Neuronal stem cell (in vitro differentiated cells): Measurements from ENCODE around the gene TMEM19.

Source experiments
- DNase-seq: peaks from one replicate; pipeline ENCODE4 v3.0.0-alpha.2; 2013; ENCODE audit warnings: low spot score
- H2AFZ ChIP-seq: one replicate; pipeline ENCODE4 v1.6.1; 2013; ENCODE audit warnings: mild to moderate bottlenecking, low read length, inconsistent platforms
- H2AK5ac ChIP-seq: 2 replicates; pipeline ENCODE4 v1.6.1; 2013; ENCODE audit warnings: low read depth, mild to moderate bottlenecking, inconsistent platforms, low read length, moderate library complexity, mixed read lengths
- H2BK120ac ChIP-seq: 2 replicates; pipeline ENCODE4 v1.6.1; 2013; ENCODE audit warnings: low read depth, mild to moderate bottlenecking, inconsistent platforms, low read length, moderate library complexity, mixed read lengths
- H2BK12ac ChIP-seq: one replicate; pipeline ENCODE4 v1.6.1; 2013; ENCODE audit warnings: low read length, inconsistent platforms
- H2BK15ac ChIP-seq: 2 replicates; pipeline ENCODE4 v1.6.1; 2013; ENCODE audit warnings: mild to moderate bottlenecking, low read length, inconsistent platforms, mixed read lengths
- H2BK5ac ChIP-seq: one replicate; pipeline ENCODE4 v1.6.1; 2013; ENCODE audit warnings: inconsistent platforms, mild to moderate bottlenecking, low read length, moderate library complexity
- H3K14ac ChIP-seq: one replicate; pipeline ENCODE4 v1.6.1; 2013; ENCODE audit warnings: low read length, inconsistent platforms
- H3K18ac ChIP-seq: 2 replicates; pipeline ENCODE4 v1.6.1; 2013; ENCODE audit warnings: low read length, inconsistent platforms
- H3K23ac ChIP-seq: 2 replicates; pipeline ENCODE4 v1.6.1; 2013; ENCODE audit warnings: low read depth, mild to moderate bottlenecking, mixed read lengths, low read length, inconsistent platforms; ENCODE audit not compliant: poor library complexity
- H3K27ac ChIP-seq: replicated peaks from 3 replicates; pipeline ENCODE4 v1.5.1; 2013; ENCODE audit warnings: low read length, inconsistent platforms
- H3K27me3 ChIP-seq, 3 experiments: 2 replicates each; pipeline ENCODE4 v1.6.1; 2013; ENCODE audit warnings: low read length in 3 of 3, mild to moderate bottlenecking in 2 of 3, inconsistent platforms in 1 of 3, low read depth in 1 of 3, mixed read lengths in 1 of 3, moderate library complexity in 1 of 3; ENCODE audit not compliant: control insufficient read depth in 3 of 3, insufficient read depth in 3 of 3
- H3K36me3 ChIP-seq, 2 donors: replicated peaks in 1 of 2; 2 replicates each; pipeline ENCODE4 v1.6.1; 2013; ENCODE audit warnings: low read length in 2 of 2; ENCODE audit not compliant: control insufficient read depth in 2 of 2, insufficient read depth in 2 of 2
- H3K4ac ChIP-seq: 2 replicates; pipeline ENCODE4 v1.6.1; 2013; ENCODE audit warnings: inconsistent platforms, mild to moderate bottlenecking, low read length, moderate library complexity
- H3K4me1 ChIP-seq, 2 donors: 1 replicate in 1 of 2; 2 replicates in 1 of 2; pipeline ENCODE4 v1.6.1; 2013; ENCODE audit warnings: low read length in 2 of 2, low read depth in 1 of 2; ENCODE audit not compliant: control insufficient read depth in 2 of 2, insufficient read depth in 1 of 2
- H3K4me2 ChIP-seq: one replicate; pipeline ENCODE4 v1.6.1; 2013; ENCODE audit warnings: mild to moderate bottlenecking, low read length, inconsistent platforms; ENCODE audit not compliant: insufficient read depth, poor library complexity, severe bottlenecking
- H3K4me3 ChIP-seq, 2 donors: 2 replicates each; pipeline ENCODE4 v1.5.1; 2013; ENCODE audit warnings: low read length in 2 of 2, mild to moderate bottlenecking in 2 of 2, inconsistent platforms in 1 of 2, moderate library complexity in 1 of 2
- H3K79me1 ChIP-seq: one replicate; pipeline ENCODE4 v1.6.1; 2013; ENCODE audit warnings: low read depth, mild to moderate bottlenecking, inconsistent platforms, low read length, moderate library complexity
- H3K9ac ChIP-seq: one replicate; pipeline ENCODE4 v1.6.1; 2013; ENCODE audit warnings: mild to moderate bottlenecking, low read depth, low read length, inconsistent platforms; ENCODE audit not compliant: poor library complexity
- H3K9me3 ChIP-seq, 2 donors: replicated peaks in 1 of 2; 2 replicates each; pipeline versions ENCODE3 to v1.6.1; 2013; ENCODE audit warnings: low read length in 2 of 2, mild to moderate bottlenecking in 2 of 2, inconsistent platforms in 1 of 2, low read depth in 1 of 2, mixed read lengths in 1 of 2, moderate library complexity in 1 of 2; ENCODE audit not compliant: control insufficient read depth in 2 of 2, insufficient read depth in 1 of 2
- H4K8ac ChIP-seq: one replicate; pipeline ENCODE4 v1.6.1; 2013; ENCODE audit warnings: low read depth, mild to moderate bottlenecking, inconsistent platforms, low read length, moderate library complexity
- H4K91ac ChIP-seq: one replicate; pipeline ENCODE4 v1.6.1; 2013; ENCODE audit warnings: low read length, low read depth, mild to moderate bottlenecking, inconsistent platforms; ENCODE audit not compliant: poor library complexity
- WGBS, 2 donors: extraction: QIAGEN DNeasy Blood & Tissue Kit; methylation state at CpG; one replicate each; pipeline ENCODE4 v1.1.7; 2013; ENCODE audit warnings: missing lambda C conversion rate in 2 of 2, mixed read lengths in 1 of 2; ENCODE audit not compliant: insufficient read length in 2 of 2, insufficient replicate concordance in 1 of 2; ENCODE audit errors: extremely low coverage in 2 of 2; 5-methylcytosine and 5-hydroxymethylcytosine counted together

The TMEM19 gene

GRCh38 chr12:71732357-71732712, 46.5 kb downstream of the TMEM19 start:
- H3K27me3 ChIP-seq: no peaks in the 10 kb centered on the region
- no peaks in the 10 kb centered on the region for H3K36me3 ChIP-seq
- no peak overlapping the region for H2BK12ac ChIP-seq
- no peak overlapping the region for H3K14ac ChIP-seq
- H3K79me1 ChIP-seq: no peaks in the 10 kb centered on the region
- no peak overlapping the region for H2BK5ac ChIP-seq
- H2AFZ ChIP-seq: peak overlapping the region; percentile 67
- no peak overlapping the region for H3K4ac ChIP-seq
- no peak overlapping the region for H3K23ac ChIP-seq
- no peak overlapping the region for H3K4me3 ChIP-seq
- H4K91ac ChIP-seq: no peak overlapping the region
- no peak overlapping the region for H3K27ac ChIP-seq
- H3K9me3 ChIP-seq: no peaks in the 10 kb centered on the region
- no peaks in the 10 kb centered on the region for H3K4me1 ChIP-seq
- no peak overlapping the region for H2BK15ac ChIP-seq
- H2AK5ac ChIP-seq: no peak overlapping the region
- no peak overlapping the region for H4K8ac ChIP-seq
- no peak overlapping the region for H3K18ac ChIP-seq
- no peak overlapping the region for H3K4me2 ChIP-seq
- H3K9ac ChIP-seq: no peak overlapping the region
- no peak for DNase-seq
- WGBS, 2 donors: no CpG with 5 or more reads among the region's 3 CpGs
- no peak overlapping the region for H2BK120ac ChIP-seq

GRCh38 chr12:71737197-71737596, 51.3 kb downstream of the TMEM19 start:
- no peak overlapping the region for H4K91ac ChIP-seq
- no peak overlapping the region for H2BK12ac ChIP-seq
- no peak overlapping the region for H2BK120ac ChIP-seq
- H3K4me3 ChIP-seq: no peak overlapping the region
- H2AFZ ChIP-seq: no peak overlapping the region
- H3K79me1 ChIP-seq: no peaks in the 10 kb centered on the region
- H3K4me1 ChIP-seq: no peaks in the 10 kb centered on the region
- no peak overlapping the region for H4K8ac ChIP-seq
- H3K4ac ChIP-seq: no peak overlapping the region
- no peak overlapping the region for H3K23ac ChIP-seq
- no peak for DNase-seq
- H3K9ac ChIP-seq: no peak overlapping the region
- H2BK15ac ChIP-seq: no peak overlapping the region
- H3K36me3 ChIP-seq: no peaks in the 10 kb centered on the region
- H3K27ac ChIP-seq: no peak overlapping the region
- no peak overlapping the region for H3K18ac ChIP-seq
- H3K27me3 ChIP-seq: no peaks in the 10 kb centered on the region
- H3K9me3 ChIP-seq: no peaks in the 10 kb centered on the region
- H3K4me2 ChIP-seq: no peak overlapping the region
- H2AK5ac ChIP-seq: no peak overlapping the region
- no peak overlapping the region for H3K14ac ChIP-seq
- WGBS, 2 donors: no CpG with 5 or more reads among the region's 1 CpG
- no peak overlapping the region for H2BK5ac ChIP-seq

- Histone ChIP-seq H3K9me3 (no peaks in the 10 kb centered on the region), H4K91ac (no peak overlapping the region), H3K4me2 (no peak overlapping the region), H4K8ac (no peak overlapping the region), H3K9ac (no peak overlapping the region), H2BK15ac (no peak overlapping the region), H3K36me3 (no peaks in the 10 kb centered on the region), H3K79me1 (no peaks in the 10 kb centered on the region), H3K4me3 (no peak overlapping the region), H3K14ac (no peak overlapping the region), H2AFZ (no peak overlapping the region), H2BK5ac (no peak overlapping the region), H3K4ac (no peak overlapping the region), H2AK5ac (no peak overlapping the region), H3K18ac (no peak overlapping the region), H2BK120ac (no peak overlapping the region), H3K27me3 (no peaks in the 10 kb centered on the region), H2BK12ac (no peak overlapping the region), H3K4me1 (no peaks in the 10 kb centered on the region), H3K23ac (no peak overlapping the region), H3K27ac (no peak overlapping the region)
- WGBS, 2 donors: no CpG with 5 or more reads among the region's 1 CpG
- DNase-seq: no peak
These were observed 57.1 kb downstream of the TMEM19 start for GRCh38 chr12:71742998-71743397.

GRCh38 chr12:71744522-71745300, 58.8 kb downstream of the TMEM19 start:
- Histone ChIP-seq H4K91ac (no peak overlapping the region), H3K27me3 (no peaks in the 10 kb centered on the region), H3K23ac (no peak overlapping the region), H2BK12ac (no peak overlapping the region), H3K4me2 (no peak overlapping the region), H2BK15ac (no peak overlapping the region), H3K9me3 (no peaks in the 10 kb centered on the region), H3K9ac (no peak overlapping the region), H4K8ac (no peak overlapping the region), H3K14ac (no peak overlapping the region), H3K36me3 (no peaks in the 10 kb centered on the region), H3K79me1 (no peaks in the 10 kb centered on the region), H3K4me3 (no peak overlapping the region), H2AK5ac (no peak overlapping the region), H2AFZ (no peak overlapping the region), H2BK5ac (no peak overlapping the region), H3K4ac (no peak overlapping the region), H3K4me1 (no peaks in the 10 kb centered on the region), H3K18ac (no peak overlapping the region), H2BK120ac (no peak overlapping the region), H3K27ac (no peak overlapping the region)
- DNase-seq: no peak
- no CpG with 5 or more reads among the region's 5 CpGs for WGBS, 2 donors
